Fibroblast of lung (primary cell): ENCODE measurements around the gene DRC3.

Source experiments
- EZH2 ChIP-seq: IDR thresholded peaks from 2 replicates; pipeline ENCODE4 v1.5.1; 2012; ENCODE audit warnings: low read length, control low read depth, mild to moderate bottlenecking; ENCODE audit errors: missing control alignments
- TF ChIP-seq, protein P1 (sequence below), 2 donors: IDR thresholded peaks in 1 of 2; conservative IDR thresholded peaks in 1 of 2; 1 replicate in 1 of 2; 2 replicates in 1 of 2; pipeline ENCODE4 v1.5.1; 2011 to 2012; ENCODE audit warnings: low read length in 2 of 2, control low read depth in 1 of 2, inconsistent platforms in 1 of 2, low read depth in 1 of 2, mild to moderate bottlenecking in 1 of 2

DNA sequence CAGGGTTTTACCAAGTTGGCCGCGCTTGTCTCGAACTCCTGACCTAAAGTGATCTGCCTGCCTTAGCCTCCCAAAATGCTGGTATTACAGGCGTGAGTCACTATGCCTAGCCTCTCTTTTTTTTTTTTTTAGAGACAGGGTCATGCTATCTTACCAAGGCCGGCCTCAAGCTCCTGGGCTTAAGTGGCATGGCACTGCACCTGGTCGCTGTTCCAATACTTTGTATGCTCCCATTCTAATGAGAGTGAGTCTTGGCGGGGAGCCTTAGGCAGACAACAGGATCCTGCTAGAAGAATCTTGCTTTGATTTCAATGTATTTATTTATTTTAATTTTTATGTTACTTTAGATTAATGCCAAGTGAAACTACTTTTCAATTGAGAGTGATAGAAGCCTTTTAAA, 22.3 kb upstream of the DRC3 start:
- TF ChIP-seq, protein P1, sequence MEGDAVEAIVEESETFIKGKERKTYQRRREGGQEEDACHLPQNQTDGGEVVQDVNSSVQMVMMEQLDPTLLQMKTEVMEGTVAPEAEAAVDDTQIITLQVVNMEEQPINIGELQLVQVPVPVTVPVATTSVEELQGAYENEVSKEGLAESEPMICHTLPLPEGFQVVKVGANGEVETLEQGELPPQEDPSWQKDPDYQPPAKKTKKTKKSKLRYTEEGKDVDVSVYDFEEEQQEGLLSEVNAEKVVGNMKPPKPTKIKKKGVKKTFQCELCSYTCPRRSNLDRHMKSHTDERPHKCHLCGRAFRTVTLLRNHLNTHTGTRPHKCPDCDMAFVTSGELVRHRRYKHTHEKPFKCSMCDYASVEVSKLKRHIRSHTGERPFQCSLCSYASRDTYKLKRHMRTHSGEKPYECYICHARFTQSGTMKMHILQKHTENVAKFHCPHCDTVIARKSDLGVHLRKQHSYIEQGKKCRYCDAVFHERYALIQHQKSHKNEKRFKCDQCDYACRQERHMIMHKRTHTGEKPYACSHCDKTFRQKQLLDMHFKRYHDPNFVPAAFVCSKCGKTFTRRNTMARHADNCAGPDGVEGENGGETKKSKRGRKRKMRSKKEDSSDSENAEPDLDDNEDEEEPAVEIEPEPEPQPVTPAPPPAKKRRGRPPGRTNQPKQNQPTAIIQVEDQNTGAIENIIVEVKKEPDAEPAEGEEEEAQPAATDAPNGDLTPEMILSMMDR (conservative IDR thresholded peaks at IDR 0.05 in 1 of 2, IDR thresholded peaks at IDR 0.05 in 1 of 2; ENCODE audit: low read depth in 1 of 2, low read length in 2 of 2) = no peak
- no peak for TF ChIP-seq EZH2
